ENCODE measurements around the gene ADGRD2.

GRCh38 chr9:124499216-124499615 lies 49.0 kb downstream of the ADGRD2 start:
- TF ChIP-seq, protein P1, sequence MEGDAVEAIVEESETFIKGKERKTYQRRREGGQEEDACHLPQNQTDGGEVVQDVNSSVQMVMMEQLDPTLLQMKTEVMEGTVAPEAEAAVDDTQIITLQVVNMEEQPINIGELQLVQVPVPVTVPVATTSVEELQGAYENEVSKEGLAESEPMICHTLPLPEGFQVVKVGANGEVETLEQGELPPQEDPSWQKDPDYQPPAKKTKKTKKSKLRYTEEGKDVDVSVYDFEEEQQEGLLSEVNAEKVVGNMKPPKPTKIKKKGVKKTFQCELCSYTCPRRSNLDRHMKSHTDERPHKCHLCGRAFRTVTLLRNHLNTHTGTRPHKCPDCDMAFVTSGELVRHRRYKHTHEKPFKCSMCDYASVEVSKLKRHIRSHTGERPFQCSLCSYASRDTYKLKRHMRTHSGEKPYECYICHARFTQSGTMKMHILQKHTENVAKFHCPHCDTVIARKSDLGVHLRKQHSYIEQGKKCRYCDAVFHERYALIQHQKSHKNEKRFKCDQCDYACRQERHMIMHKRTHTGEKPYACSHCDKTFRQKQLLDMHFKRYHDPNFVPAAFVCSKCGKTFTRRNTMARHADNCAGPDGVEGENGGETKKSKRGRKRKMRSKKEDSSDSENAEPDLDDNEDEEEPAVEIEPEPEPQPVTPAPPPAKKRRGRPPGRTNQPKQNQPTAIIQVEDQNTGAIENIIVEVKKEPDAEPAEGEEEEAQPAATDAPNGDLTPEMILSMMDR (conservative IDR thresholded peaks at IDR 0.05; ENCODE audit: low read depth, low read length), result no peak
- TF ChIP-seq EZH2 (IDR thresholded peaks at IDR 0.05; ENCODE audit: borderline replicate concordance, low read depth, low read length, poor library complexity, severe bottlenecking), result no peak

Measured in A673 (cell line).